GM12864 (cell line): Measurements from ENCODE around the gene TJP2.

ENCODE experiments used
- DNase-seq: peaks from one replicate; pipeline ENCODE4 v3.0.0-alpha.2; 2011; ENCODE audit warnings: low read depth
- H3K4me3 ChIP-seq: 2 replicates; pipeline ENCODE4 v1.5.1; 2011; ENCODE audit warnings: mild to moderate bottlenecking, low read depth, low read length, control low read depth
- CTCF ChIP-seq: IDR thresholded peaks from 2 replicates; pipeline ENCODE4 v1.5.1; 2011; ENCODE audit warnings: low read depth, mild to moderate bottlenecking, moderate library complexity, low read length, control low read depth, inconsistent platforms; ENCODE audit errors: missing control alignments

The TJP2 gene

DNA sequence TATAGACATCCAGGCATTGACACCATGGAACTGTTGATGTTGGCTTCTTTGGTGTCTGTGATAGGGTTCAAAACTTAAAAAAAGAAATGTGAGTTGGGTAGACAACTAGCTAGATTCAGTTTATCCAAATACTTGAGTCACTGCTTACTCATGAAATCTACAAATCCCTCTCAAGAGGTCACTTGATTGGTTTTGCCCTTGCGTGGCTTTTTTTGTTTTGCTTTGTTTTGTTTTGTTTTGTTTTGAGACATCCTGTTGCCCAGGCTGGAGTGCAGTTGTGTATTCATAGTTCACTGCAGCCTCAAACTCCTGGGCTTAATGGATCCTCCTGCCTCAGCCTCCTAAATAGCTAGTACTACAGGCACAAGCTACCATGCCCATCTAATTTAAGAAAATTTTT is 140.5 kb downstream of the TJP2 start:
- no peak for TF ChIP-seq CTCF
- DNase-seq, result no peak
- no peak overlapping the region for H3K4me3 ChIP-seq

GRCh38 chr9:69317081-69317480 is 143.0 kb downstream of the TJP2 start:
- H3K4me3 ChIP-seq, result no peak overlapping the region
- no peak for TF ChIP-seq CTCF
- no peak for DNase-seq

DNA sequence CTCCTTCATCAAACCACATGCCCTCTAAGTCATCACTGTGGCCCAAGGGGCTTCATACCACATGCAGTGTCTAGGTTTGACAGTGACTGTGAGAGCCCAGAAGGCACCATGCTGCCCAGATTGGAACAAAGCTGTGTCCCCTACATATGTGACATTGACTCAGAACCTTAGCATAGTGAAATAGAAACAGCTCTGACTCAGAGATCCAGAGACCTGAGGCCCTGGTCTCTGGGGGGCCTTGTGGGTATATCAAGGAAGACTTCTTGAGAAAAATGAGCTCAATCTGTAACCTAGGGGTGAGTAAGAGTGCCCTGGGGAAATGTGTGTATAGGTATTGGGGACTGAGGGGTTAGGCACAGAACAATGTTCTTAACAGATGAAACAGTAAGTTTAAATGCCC is 143.8 kb downstream of the TJP2 start:
- no peak for DNase-seq
- no peak overlapping the region for H3K4me3 ChIP-seq
- TF ChIP-seq CTCF, result no peak

- TF ChIP-seq CTCF, result no peak
- no peak overlapping the region for H3K4me3 ChIP-seq
- no peak for DNase-seq
These were observed 145.4 kb downstream of the TJP2 start for GRCh38 chr9:69319324-69320025.

DNA sequence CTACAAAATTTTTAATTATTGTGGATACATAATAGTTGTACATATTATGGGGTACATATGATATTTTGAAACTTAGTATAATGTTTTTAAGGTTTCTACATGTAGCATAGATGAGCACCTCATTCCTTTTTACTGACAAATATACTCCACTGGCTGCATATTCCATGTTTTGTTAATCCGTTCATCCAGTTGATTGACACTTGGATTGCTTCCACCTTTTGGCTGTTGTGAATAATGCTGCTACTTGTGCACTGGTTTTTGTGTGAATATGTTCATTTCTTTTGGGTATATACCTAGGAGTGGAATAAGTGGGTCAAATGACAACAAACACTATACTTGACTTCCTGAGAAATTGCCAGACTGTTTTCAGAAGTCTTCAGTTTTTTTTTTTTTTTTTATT is 148.2 kb downstream of the TJP2 start:
- no peak overlapping the region for H3K4me3 ChIP-seq
- TF ChIP-seq CTCF, result no peak
- no peak for DNase-seq

DNA sequence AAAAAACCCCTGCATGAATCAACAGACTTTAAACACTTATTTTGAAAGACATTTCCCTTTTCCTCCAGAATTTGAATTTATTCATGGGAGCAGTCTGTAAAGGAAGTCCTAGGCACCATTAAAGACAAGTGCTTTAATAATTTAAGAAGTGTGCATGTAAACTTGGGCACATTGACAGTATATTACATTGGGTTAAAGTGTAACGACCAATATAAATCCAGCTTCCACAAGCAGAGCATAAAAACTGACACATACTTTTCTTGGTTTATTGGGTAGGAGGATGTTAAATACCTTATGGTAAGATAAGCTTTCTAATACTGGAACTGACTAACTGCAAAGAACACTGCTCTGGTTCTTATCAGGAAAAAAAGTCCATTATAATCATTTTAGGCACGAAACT is 149.8 kb downstream of the TJP2 start:
- TF ChIP-seq CTCF, result no peak
- H3K4me3 ChIP-seq, result no peak overlapping the region
- no peak for DNase-seq
